Middle frontal gyrus (tissue), 1 donor: ENCODE data around the gene ZNF385A.
"Not testable (repeated sequence)": the region's sequence is repeated elsewhere in the genome, so short reads cannot be mapped to it uniquely, and the experiment has no call there.

ENCODE experiments used
- DNase-seq: peaks from one replicate; pipeline ENCODE4 v3.0.0-alpha.2; 2015; ENCODE audit warnings: low spot score; ENCODE audit errors: extremely low spot score

The ZNF385A gene

GRCh38 chr12:54357506-54358190, 26.9 kb downstream of the ZNF385A start:
- DNase-seq = no peak

- no peak for DNase-seq
Measured at GRCh38 chr12:54356951-54357356, 27.6 kb downstream of the ZNF385A start.

- DNase-seq = no peak
Measured at GRCh38 chr12:54356228-54356627, 28.3 kb downstream of the ZNF385A start.

GRCh38 chr12:54355104-54355815, 29.3 kb downstream of the ZNF385A start:
- DNase-seq = no peak

GRCh38 chr12:54354271-54354670, 30.3 kb downstream of the ZNF385A start:
- not testable (repeated sequence) for DNase-seq

GRCh38 chr12:54352891-54353874, 31.4 kb downstream of the ZNF385A start:
- no peak for DNase-seq

GRCh38 chr12:54352022-54352531, 32.5 kb downstream of the ZNF385A start:
- no peak for DNase-seq

- no peak for DNase-seq
Measured at GRCh38 chr12:54351341-54351740, 33.2 kb downstream of the ZNF385A start.

- DNase-seq = no peak
Measured at GRCh38 chr12:54350743-54351142, 33.8 kb downstream of the ZNF385A start.

- no peak for DNase-seq
Measured at GRCh38 chr12:54349679-54350078, 34.9 kb downstream of the ZNF385A start.

- no peak for DNase-seq
Measured at GRCh38 chr12:54349036-54349435, 35.5 kb downstream of the ZNF385A start.

- DNase-seq = no peak
Measured at GRCh38 chr12:54341378-54342300, 42.9 kb downstream of the ZNF385A start.

GRCh38 chr12:54340846-54341245, 43.7 kb downstream of the ZNF385A start:
- no peak for DNase-seq

- no peak for DNase-seq
Measured at GRCh38 chr12:54338698-54339296, 45.7 kb downstream of the ZNF385A start.

GRCh38 chr12:54337854-54338650, 46.5 kb downstream of the ZNF385A start:
- DNase-seq = no peak

GRCh38 chr12:54337280-54337842, 47.2 kb downstream of the ZNF385A start:
- peak; percentile 9 for DNase-seq

- no peak for DNase-seq
Measured at GRCh38 chr12:54333420-54334034, 51.0 kb downstream of the ZNF385A start.

- no peak for DNase-seq
Measured at GRCh38 chr12:54331461-54331860, 53.1 kb downstream of the ZNF385A start.
